WTC11 (cell line): ENCODE results near the gene SLC9A9.

Source experiments
- CTCF ChIP-seq: fragments of 200-600 bp; IDR thresholded peaks from 2 replicates; pipeline ENCODE4 v1.8.0; 2022; ENCODE audit warnings: antibody characterized with exemption
- JUN ChIP-seq: sonication (generic); formaldehyde crosslinking; IDR thresholded peaks from 2 replicates; pipeline ENCODE4 v1.8.0; 2023; ENCODE audit warnings: mild to moderate bottlenecking, missing genetic modification reagents
- MXD4 ChIP-seq: fragments of 250-450 bp; sonication (Bioruptor Pico); IDR thresholded peaks from 2 replicates; pipeline ENCODE4 v1.8.0; 2021; ENCODE audit warnings: mild to moderate bottlenecking, moderate library complexity, borderline replicate concordance
- SMAD3 ChIP-seq: sonication (generic); formaldehyde crosslinking; IDR thresholded peaks from 2 replicates; pipeline ENCODE4 v1.8.0; 2022; ENCODE audit warnings: missing genetic modification reagents, mild to moderate bottlenecking, borderline replicate concordance
- USF2 ChIP-seq: sonication (generic); formaldehyde crosslinking; IDR thresholded peaks from 2 replicates; pipeline ENCODE4 v1.8.1; 2023; ENCODE audit warnings: mild to moderate bottlenecking, missing genetic modification reagents, moderate library complexity
- ZNF281 ChIP-seq: sonication (generic); formaldehyde crosslinking; IDR thresholded peaks from 2 replicates; pipeline ENCODE4 v1.8.0; 2023; ENCODE audit warnings: mild to moderate bottlenecking, missing genetic modification reagents
- ZNF425 ChIP-seq: fragments of 250-450 bp; sonication (Bioruptor Pico); conservative IDR thresholded peaks from 2 replicates; pipeline ENCODE4 v1.9.0; 2021; ENCODE audit warnings: mild to moderate bottlenecking

- no peak for TF ChIP-seq CTCF
- no peak for TF ChIP-seq JUN
- TF ChIP-seq SMAD3 (CRISPR knock-in tag): no peak
- TF ChIP-seq USF2 (CRISPR knock-in tag): no peak
- TF ChIP-seq MXD4 (CRISPR knock-in tag): no peak
- TF ChIP-seq ZNF281 (CRISPR knock-in tag): no peak
- TF ChIP-seq ZNF425: no peak
Measured at GRCh38 chr3:143731776-143732175, 116.5 kb downstream of the SLC9A9 start.
